Activated T-helper 1 cell treated with anti-CD3 and anti-CD28 coated beads, Interleukin-12 subunit alpha, Interleukin-12 subunit beta, Interleukin-2, Interleukin-4 antibody, amounts not matched to agents 30 ng/mL and 10 ng/mL and 1 ng/mL, durations not matched to agents 14 hours and 24 hours and 36 hours (primary cell): ENCODE results near the gene AMACR. TPM values are rescaled to one million over a fixed set of nuclear protein-coding genes. Genes with fewer than 3 reads are reported as not detected.
A peak's percentile ranks its signal among the peaks of the same experiment; 100 is the strongest.

ENCODE experiments used
- DNase-seq: peaks from one replicate; pipeline ENCODE4 v3.0.0; 2021; ENCODE audit warnings: low spot score
- H3K27ac Mint-ChIP-seq: one replicate; pipeline ENCODE4 v1.8.0; 2021; ENCODE audit warnings: mild to moderate bottlenecking, mixed read lengths
- H3K27me3 Mint-ChIP-seq: one replicate; pipeline ENCODE4 v1.8.0; 2022; ENCODE audit warnings: mild to moderate bottlenecking, moderate library complexity, mixed read lengths; ENCODE audit not compliant: insufficient read depth
- H3K36me3 Mint-ChIP-seq: one replicate; pipeline ENCODE4 v1.8.0; 2021; ENCODE audit warnings: low read depth, mixed read lengths
- H3K4me1 Mint-ChIP-seq: one replicate; pipeline ENCODE4 v1.8.0; 2021; ENCODE audit warnings: low read depth, mixed read lengths
- H3K4me3 Mint-ChIP-seq: one replicate; pipeline ENCODE4 v1.8.0; 2021; ENCODE audit warnings: mild to moderate bottlenecking, moderate library complexity, mixed read lengths
- H3K9me3 Mint-ChIP-seq: one replicate; pipeline ENCODE4 v1.8.0; 2021; ENCODE audit warnings: mixed read lengths
- intact Hi-C: fragments of 100-400 bp; cut with micrococcal nuclease; formaldehyde crosslinking; loops from one replicate; pipeline ENCODE4 v1.15.1; 2024
- total RNA-seq: library from RNA; stranded (reverse); gene quantifications from 2 replicates; pipeline ENCODE4 v1.2.3, GENCODE V29; 2022

Gene AMACR
- 6.8 and 7.1 TPM in 2 replicates for total RNA-seq

- Mint-ChIP-seq H3K27me3 (no peaks in the 10 kb centered on the region), H3K4me1 (peaks cover 33% of the 10 kb centered on the region), H3K27ac (peak within 1 kb of the TSS; percentile 79), H3K9me3 (no peaks in the 10 kb centered on the region), H3K4me3 (peak within 1 kb of the TSS; percentile 85), H3K36me3 (peaks cover 11% of the 10 kb centered on the region)
- peak; percentile 87 for DNase-seq
- intact Hi-C loops: loop anchor here (1.0 to 5.0 kb wide), 7 partner anchors 11 to 1421 kb away; partner anchors contain the start of genes DNAJC21, SUB1, TARS1 and TTC23L
Observed at GRCh38 chr5:34007621-34008600, at the start of gene AMACR. Gene AMACR, minus strand, starts transcription at chr5:34008050. Its CDS starts 31 bp downstream, at chr5:34008019.

- Mint-ChIP-seq H3K36me3 (peaks cover 2% of the 10 kb centered on the region), H3K27me3 (no peaks in the 10 kb centered on the region), H3K4me1 (no peaks in the 10 kb centered on the region), H3K9me3 (no peaks in the 10 kb centered on the region), H3K4me3 (no peak overlapping the region), H3K27ac (no peak overlapping the region)
- intact Hi-C loops: no loop called here
- DNase-seq: no peak
Observed at GRCh38 chr5:34057569-34057968, 49.7 kb upstream of the AMACR start.

- Mint-ChIP-seq H3K27me3 (no peaks in the 10 kb centered on the region), H3K4me3 (no peak overlapping the region)
- no peak for DNase-seq
Observed at GRCh38 chr5:34057118-34057517, 49.3 kb upstream of the AMACR start.

GRCh38 chr5:34055667-34056066 lies 47.8 kb upstream of the AMACR start:
- Mint-ChIP-seq H3K9me3 (no peaks in the 10 kb centered on the region), H3K27me3 (no peaks in the 10 kb centered on the region), H3K36me3 (peaks cover 6% of the 10 kb centered on the region), H3K27ac (no peak overlapping the region), H3K4me3 (no peak overlapping the region), H3K4me1 (no peaks in the 10 kb centered on the region)
- intact Hi-C loops: no loop called here
- no peak for DNase-seq

More at GRCh38 chr5:34057118-34057517, 49.3 kb upstream of the AMACR start:
- no peaks in the 10 kb centered on the region for H3K4me1 Mint-ChIP-seq
- intact Hi-C loops: no loop called here
- peaks cover 2% of the 10 kb centered on the region for H3K36me3 Mint-ChIP-seq
- no peaks in the 10 kb centered on the region for H3K9me3 Mint-ChIP-seq
- H3K27ac Mint-ChIP-seq: no peak overlapping the region

GRCh38 chr5:34054400-34054729 lies 46.5 kb upstream of the AMACR start:
- DNase-seq: no peak
- intact Hi-C loops: no loop called here
- no peaks in the 10 kb centered on the region for H3K4me1 Mint-ChIP-seq
- H3K27ac Mint-ChIP-seq: no peak overlapping the region
- no peaks in the 10 kb centered on the region for H3K27me3 Mint-ChIP-seq
- H3K36me3 Mint-ChIP-seq: peaks cover 9% of the 10 kb centered on the region
- H3K4me3 Mint-ChIP-seq: no peak overlapping the region
- no peaks in the 10 kb centered on the region for H3K9me3 Mint-ChIP-seq

GRCh38 chr5:34053571-34054399 lies 45.9 kb upstream of the AMACR start:
- Mint-ChIP-seq H3K9me3 (no peaks in the 10 kb centered on the region), H3K4me3 (no peak overlapping the region), H3K27me3 (no peaks in the 10 kb centered on the region), H3K27ac (no peak overlapping the region), H3K36me3 (peaks cover 9% of the 10 kb centered on the region), H3K4me1 (no peaks in the 10 kb centered on the region)
- intact Hi-C loops: no loop called here
- DNase-seq: no peak

- Mint-ChIP-seq H3K4me3 (no peak overlapping the region), H3K27me3 (no peaks in the 10 kb centered on the region), H3K27ac (no peak overlapping the region), H3K4me1 (no peaks in the 10 kb centered on the region), H3K9me3 (no peaks in the 10 kb centered on the region), H3K36me3 (peaks cover 9% of the 10 kb centered on the region)
- intact Hi-C loops: no loop called here
- no peak for DNase-seq
Observed at GRCh38 chr5:34053133-34053532, 45.3 kb upstream of the AMACR start.

- no peaks in the 10 kb centered on the region for H3K9me3 Mint-ChIP-seq
- H3K4me1 Mint-ChIP-seq: no peaks in the 10 kb centered on the region
- no peak overlapping the region for H3K27ac Mint-ChIP-seq
- DNase-seq: no peak
- H3K4me3 Mint-ChIP-seq: no peak overlapping the region
- H3K36me3 Mint-ChIP-seq: peaks cover 8% of the 10 kb centered on the region
- no peaks in the 10 kb centered on the region for H3K27me3 Mint-ChIP-seq
- intact Hi-C loops: no loop called here
Observed at GRCh38 chr5:34051374-34051980, 43.6 kb upstream of the AMACR start.

- H3K27ac Mint-ChIP-seq: no peak overlapping the region
- H3K9me3 Mint-ChIP-seq: no peaks in the 10 kb centered on the region
- intact Hi-C loops: no loop called here
- no peaks in the 10 kb centered on the region for H3K4me1 Mint-ChIP-seq
- no peak for DNase-seq
- H3K36me3 Mint-ChIP-seq: peaks cover 8% of the 10 kb centered on the region
- H3K27me3 Mint-ChIP-seq: no peaks in the 10 kb centered on the region
- no peak overlapping the region for H3K4me3 Mint-ChIP-seq
Observed at GRCh38 chr5:34047774-34048572, 40.1 kb upstream of the AMACR start.

- no peaks in the 10 kb centered on the region for H3K4me1 Mint-ChIP-seq
- H3K36me3 Mint-ChIP-seq: peaks cover 8% of the 10 kb centered on the region
- H3K9me3 Mint-ChIP-seq: no peaks in the 10 kb centered on the region
- intact Hi-C loops: no loop called here
- no peak overlapping the region for H3K27ac Mint-ChIP-seq
- no peak overlapping the region for H3K4me3 Mint-ChIP-seq
- H3K27me3 Mint-ChIP-seq: no peaks in the 10 kb centered on the region
- DNase-seq: no peak
Observed at GRCh38 chr5:34047143-34047542, 39.3 kb upstream of the AMACR start.

GRCh38 chr5:34045996-34046395 lies 38.1 kb upstream of the AMACR start:
- no peaks in the 10 kb centered on the region for H3K27me3 Mint-ChIP-seq
- no peaks in the 10 kb centered on the region for H3K4me1 Mint-ChIP-seq
- H3K27ac Mint-ChIP-seq: no peak overlapping the region
- DNase-seq: no peak
- H3K9me3 Mint-ChIP-seq: no peaks in the 10 kb centered on the region
- H3K4me3 Mint-ChIP-seq: no peak overlapping the region
- peaks cover 8% of the 10 kb centered on the region for H3K36me3 Mint-ChIP-seq
- intact Hi-C loops: no loop called here

- intact Hi-C loops: no loop called here
- H3K36me3 Mint-ChIP-seq: peaks cover 3% of the 10 kb centered on the region
Observed at GRCh38 chr5:34045023-34045422, 37.2 kb upstream of the AMACR start.

More at GRCh38 chr5:34045023-34045422, 37.2 kb upstream of the AMACR start:
- Mint-ChIP-seq H3K27ac (no peak overlapping the region), H3K9me3 (no peaks in the 10 kb centered on the region), H3K4me1 (no peaks in the 10 kb centered on the region), H3K27me3 (no peaks in the 10 kb centered on the region), H3K4me3 (no peak overlapping the region)
- DNase-seq: no peak
